T47D (cell line): ENCODE measurements around the gene FAM83F.
"Not testable (repeated sequence)": the region's sequence is repeated elsewhere in the genome, so short reads cannot be mapped to it uniquely, and the experiment has no call there.

ENCODE experiments used
- DNase-seq, 2 experiments: peaks; one replicate each; pipeline versions ENCODE4 v3.0.0 to v3.0.0-alpha.2; 2011 to 2012; ENCODE audit warnings: low read depth in 1 of 2, low spot score in 1 of 2
- JUND ChIP-seq: IDR thresholded peaks from 2 replicates; pipeline ENCODE4 v1.6.1; 2012; ENCODE audit warnings: low read depth
- in situ Hi-C: cut with HindIII; loops from 2 replicates; pipeline ENCODE4 v1.10.0; 2016; ENCODE audit warnings: low sequenced_read_pairs, low pct_unique_long_range_greater_than_20kb

The FAM83F gene

GRCh38 chr22:40015358-40015976 is 20.7 kb downstream of the FAM83F start:
- DNase-seq, result no peak
- no peak for TF ChIP-seq JUND
- in situ Hi-C loops, result no loop called here

GRCh38 chr22:40018051-40018450 is 23.3 kb downstream of the FAM83F start:
- TF ChIP-seq JUND, result no peak
- in situ Hi-C loops, result no loop called here
- DNase-seq, result no peak

- in situ Hi-C loops, result no loop called here
- TF ChIP-seq JUND, result no peak
- no peak for DNase-seq
Measured at GRCh38 chr22:40019100-40019499, 24.3 kb downstream of the FAM83F start.

GRCh38 chr22:40020956-40021355 is 26.2 kb downstream of the FAM83F start:
- no peak for TF ChIP-seq JUND
- DNase-seq, result no peak
- in situ Hi-C loops, result no loop called here

GRCh38 chr22:40021401-40022000 is 26.7 kb downstream of the FAM83F start:
- in situ Hi-C loops, result no loop called here
- no peak for DNase-seq
- TF ChIP-seq JUND, result no peak

GRCh38 chr22:40022536-40023240 is 27.9 kb downstream of the FAM83F start:
- peak in 1 of 2 experiments; percentile 30 for DNase-seq
- in situ Hi-C loops, result no loop called here

GRCh38 chr22:40023341-40023841 is 28.6 kb downstream of the FAM83F start:
- DNase-seq, result no peak
- TF ChIP-seq JUND, result no peak
- in situ Hi-C loops, result no loop called here

More at GRCh38 chr22:40022536-40023240, 27.9 kb downstream of the FAM83F start:
- no peak for TF ChIP-seq JUND

GRCh38 chr22:40024201-40025061 is 29.7 kb downstream of the FAM83F start:
- peak; percentile 71 to 74 for DNase-seq
- in situ Hi-C loops, result no loop called here
- TF ChIP-seq JUND, result no peak

GRCh38 chr22:40025062-40025379 is 30.3 kb downstream of the FAM83F start:
- DNase-seq, in situ Hi-C loops: not testable (repeated sequence)

GRCh38 chr22:40025856-40026255 is 31.1 kb downstream of the FAM83F start:
- in situ Hi-C loops, result no loop called here
- TF ChIP-seq JUND, result no peak
- no peak for DNase-seq

- DNase-seq, result no peak
- no peak for TF ChIP-seq JUND
- in situ Hi-C loops, result no loop called here
Measured at GRCh38 chr22:40026641-40027040, 31.9 kb downstream of the FAM83F start.
